ENCODE measurements around the gene PTBP3. TPM values are rescaled to one million over a fixed set of nuclear protein-coding genes. Genes with fewer than 3 reads are reported as not detected.
A peak's percentile ranks its signal among the peaks of the same experiment; 100 is the strongest.

The PTBP3 gene
- total and polyA plus RNA-seq, 2 of the 13 experiments (the other 11 are each of a cell fraction or from before 2014, with no cell fraction given), result 52.8 to 61.1 TPM

- TF ChIP-seq FOXO1 (CRISPR knock-in tag; IDR thresholded peaks at IDR 0.05) (no peak), ZNF335 (CRISPR knock-in tag; IDR thresholded peaks at IDR 0.05) (no peak), BCL6 (CRISPR knock-in tag; IDR thresholded peaks at IDR 0.05) (0 out of 2 replicates have a peak, but pooled peaks have one; percentile 28), RFX1 (IDR thresholded peaks at IDR 0.05) (peak; percentile 41; the same call in 1 of the 2 replicates), ZNF562 (CRISPR knock-in tag; IDR thresholded peaks at IDR 0.05; ENCODE audit: borderline replicate concordance) (no peak), E2F2 (CRISPR knock-in tag; IDR thresholded peaks at IDR 0.05; ENCODE audit: borderline replicate concordance) (no peak), ZNF513 (CRISPR knock-in tag; conservative IDR thresholded peaks at IDR 0.05) (no peak), SNRNP70 (IDR thresholded peaks at IDR 0.05; ENCODE audit: low read depth, low read length) (no peak), NR2C2 (CRISPR knock-in tag; IDR thresholded peaks at IDR 0.05; ENCODE audit: borderline replicate concordance) (no peak), SALL2 (CRISPR knock-in tag; IDR thresholded peaks at IDR 0.05) (no peak), TBX2 (CRISPR knock-in tag; IDR thresholded peaks at IDR 0.05; ENCODE audit: borderline replicate concordance) (no peak), ZNF484 (CRISPR knock-in tag; IDR thresholded peaks at IDR 0.05; ENCODE audit: borderline replicate concordance, low read depth) (no peak)
- TF ChIP-seq, protein P1, sequence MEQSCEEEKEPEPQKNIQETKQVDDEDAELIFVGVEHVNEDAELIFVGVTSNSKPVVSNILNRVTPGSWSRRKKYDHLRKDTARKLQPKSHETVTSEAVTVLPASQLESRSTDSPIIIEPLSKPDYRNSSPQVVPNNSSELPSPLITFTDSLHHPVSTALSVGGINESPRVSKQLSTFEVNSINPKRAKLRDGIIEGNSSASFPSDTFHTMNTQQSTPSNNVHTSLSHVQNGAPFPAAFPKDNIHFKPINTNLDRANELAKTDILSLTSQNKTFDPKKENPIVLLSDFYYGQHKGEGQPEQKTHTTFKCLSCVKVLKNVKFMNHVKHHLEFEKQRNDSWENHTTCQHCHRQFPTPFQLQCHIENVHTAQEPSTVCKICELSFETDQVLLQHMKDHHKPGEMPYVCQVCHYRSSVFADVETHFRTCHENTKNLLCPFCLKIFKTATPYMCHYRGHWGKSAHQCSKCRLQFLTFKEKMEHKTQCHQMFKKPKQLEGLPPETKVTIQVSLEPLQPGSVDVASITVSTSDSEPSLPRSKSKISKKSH (CRISPR knock-in tag; IDR thresholded peaks at IDR 0.05; ENCODE audit: borderline replicate concordance), result no peak
Observed at GRCh38 chr9:112308588-112308987, 24.8 kb downstream of the PTBP3 start (continued).
